NCI-H526 treated with DMSO at 0.1 percent for 48 hours (cell line): ENCODE data around the gene PHF20.
"Not testable (repeated sequence)": the region's sequence is repeated elsewhere in the genome, so short reads cannot be mapped to it uniquely, and the experiment has no call there.

Source experiments
- DNase-seq: peaks from one replicate; lab custom pipeline; 2025; lab: John Stamatoyannopoulos, UW

The PHF20 gene

GRCh38 chr20:35776513-35777101 lies 4.8 kb downstream of the PHF20 start:
- no peak for DNase-seq

GRCh38 chr20:35783811-35784210 lies 12.0 kb downstream of the PHF20 start:
- DNase-seq = not testable (repeated sequence)

GRCh38 chr20:35785541-35785940 lies 13.7 kb downstream of the PHF20 start:
- DNase-seq = not testable (repeated sequence)

GRCh38 chr20:35788796-35789195 lies 17.0 kb downstream of the PHF20 start:
- DNase-seq = no peak

- no peak for DNase-seq
These were observed 19.3 kb downstream of the PHF20 start for GRCh38 chr20:35791097-35791496.

- no peak for DNase-seq
These were observed 20.0 kb downstream of the PHF20 start for GRCh38 chr20:35791821-35792220.

GRCh38 chr20:35792740-35793139 lies 20.9 kb downstream of the PHF20 start:
- DNase-seq = no peak

GRCh38 chr20:35796571-35796970 lies 24.8 kb downstream of the PHF20 start:
- no peak for DNase-seq

- no peak for DNase-seq
These were observed 30.1 kb downstream of the PHF20 start for GRCh38 chr20:35801865-35802264.

GRCh38 chr20:35806075-35806474 lies 34.3 kb downstream of the PHF20 start:
- DNase-seq = no peak

- DNase-seq = no peak
These were observed 36.1 kb downstream of the PHF20 start for GRCh38 chr20:35807877-35808276.

- no peak for DNase-seq
These were observed 48.9 kb downstream of the PHF20 start for GRCh38 chr20:35820715-35821114.

- no peak for DNase-seq
These were observed 50.0 kb downstream of the PHF20 start for GRCh38 chr20:35821807-35822242.

GRCh38 chr20:35823147-35823546 lies 51.3 kb downstream of the PHF20 start:
- no peak for DNase-seq

GRCh38 chr20:35823937-35824336 lies 52.1 kb downstream of the PHF20 start:
- no peak for DNase-seq

GRCh38 chr20:35826397-35826998 lies 54.7 kb downstream of the PHF20 start:
- no peak for DNase-seq

GRCh38 chr20:35828434-35828833 lies 56.6 kb downstream of the PHF20 start:
- DNase-seq = no peak

- DNase-seq = no peak
These were observed 57.1 kb downstream of the PHF20 start for GRCh38 chr20:35828916-35829315.

- DNase-seq = no peak
These were observed 58.4 kb downstream of the PHF20 start for GRCh38 chr20:35830264-35830663.

GRCh38 chr20:35831029-35831428 lies 59.2 kb downstream of the PHF20 start:
- no peak for DNase-seq

- DNase-seq = no peak
These were observed 60.2 kb downstream of the PHF20 start for GRCh38 chr20:35831971-35832370.

- DNase-seq = no peak
These were observed 61.4 kb downstream of the PHF20 start for GRCh38 chr20:35833241-35833640.

GRCh38 chr20:35837577-35838195 lies 65.9 kb downstream of the PHF20 start:
- DNase-seq = no peak

- no peak for DNase-seq
These were observed 66.4 kb downstream of the PHF20 start for GRCh38 chr20:35838205-35838604.
